ENCODE data around the gene LMCD1. TPM values are rescaled to one million over a fixed set of nuclear protein-coding genes. Genes with fewer than 3 reads are reported as not detected.

Gene LMCD1
- total and polyA plus RNA-seq, 2 of the 8 experiments (the other 6 are each of a cell fraction or from before 2014, with no cell fraction given): 12.3 to 26.5 TPM

DNA sequence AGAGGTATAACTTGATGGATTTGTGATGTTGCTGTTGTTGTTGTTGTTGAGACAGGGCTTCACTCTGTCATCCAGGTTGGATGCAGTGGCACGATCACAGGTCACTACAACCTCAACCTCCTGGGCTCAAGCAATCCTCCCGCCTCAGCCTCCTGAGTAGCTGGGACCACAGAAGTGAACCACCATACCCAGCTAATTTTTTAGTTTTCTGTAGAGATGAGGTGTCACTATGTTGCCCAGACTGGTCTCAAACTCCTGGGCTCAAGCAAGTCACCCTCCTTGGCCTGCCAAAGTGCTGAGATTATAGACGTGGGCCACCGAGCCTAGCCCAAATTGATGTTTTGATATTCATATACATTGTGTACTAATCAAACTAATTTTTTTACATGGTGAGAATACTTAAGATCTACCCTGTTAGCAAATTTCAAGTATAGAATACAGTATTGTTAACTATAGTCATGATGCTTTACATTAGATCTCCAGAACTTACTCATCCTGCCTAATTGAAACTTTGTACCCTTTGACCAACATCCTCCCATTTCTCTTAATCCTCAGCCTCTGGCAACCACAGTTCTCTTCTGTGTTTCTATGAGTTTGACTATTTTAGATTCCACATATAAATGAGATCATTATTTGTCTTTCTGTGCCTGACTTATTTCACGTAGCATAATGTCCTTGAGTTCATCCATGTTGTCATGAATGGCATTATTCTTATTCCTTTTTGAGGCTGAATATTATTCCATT lies 23.2 kb downstream of the LMCD1 start:
- Histone ChIP-seq H3K56ac (replicated peaks; ENCODE audit: insufficient read length, low read depth, low read length) (no peak overlapping the region), H4K8ac (ENCODE audit: extremely low read depth, insufficient read depth, low read length) (no peak overlapping the region), H3K79me2 (ENCODE audit: control insufficient read depth in 1 of 2, insufficient read depth in 2 of 2, low read length in 2 of 2) (no peaks in the 10 kb centered on the region), H3K14ac (ENCODE audit: insufficient read length) (no peak overlapping the region), H4K5ac (ENCODE audit: insufficient read length, low read depth, low read length) (no peak overlapping the region), H2AK5ac (ENCODE audit: low read depth, low read length) (no peak overlapping the region), H2BK12ac (ENCODE audit: low read depth, low read length) (no peak overlapping the region), H4K91ac (replicated peaks; ENCODE audit: insufficient read length, low read length) (no peak overlapping the region), H3K27me3 (replicated peaks in 1 of 4; ENCODE audit: control insufficient read depth in 3 of 4, extremely low read depth in 1 of 4, insufficient read depth in 3 of 4, low read length in 3 of 4) (no peaks in the 10 kb centered on the region), H3K4me2 (ENCODE audit: insufficient read depth in 1 of 2, low read depth in 2 of 2, low read length in 2 of 2) (no peak overlapping the region), H3K4me3 (ENCODE audit: extremely low read depth in 1 of 4, insufficient read depth in 2 of 4, low read depth in 3 of 4, low read length in 4 of 4) (no peak overlapping the region), H3K23ac (ENCODE audit: insufficient read length) (no peak overlapping the region), H2BK15ac (ENCODE audit: low read length) (no peak overlapping the region), H3K9ac (replicated peaks in 1 of 4; ENCODE audit: extremely low read depth in 1 of 4, low read depth in 3 of 4, low read length in 3 of 4) (no peak overlapping the region), H3K79me1 (ENCODE audit: low read depth, low read length) (peaks cover 2% of the 10 kb centered on the region; the same call in 1 of the 2 replicates), H3K18ac (ENCODE audit: extremely low read depth, low read length) (no peak overlapping the region), H2BK20ac (ENCODE audit: low read length) (no peak overlapping the region), H2AFZ (ENCODE audit: low read length) (no peak overlapping the region), H3K36me3 (ENCODE audit: control insufficient read depth in 2 of 4, insufficient read depth in 4 of 4, low read length in 3 of 4) (0 out of 8 replicates have a peak, but pooled peaks cover 0 to 2% (median 0%) of the 10 kb centered on the region in 4 experiments), H3K23me2 (ENCODE audit: low read depth, low read length) (no peaks in the 10 kb centered on the region), H2BK5ac (ENCODE audit: low read depth, low read length) (no peak overlapping the region), H3K9me3 (ENCODE audit: insufficient read depth in 2 of 2, low read depth in 1 of 2, low read length in 1 of 2) (no peaks in the 10 kb centered on the region), H3K27ac (ENCODE audit: low read depth, low read length) (no peak overlapping the region), H4K20me1 (replicated peaks in 1 of 2; ENCODE audit: control insufficient read depth in 1 of 2, insufficient read depth in 2 of 2, low read length in 2 of 2) (no peaks in the 10 kb centered on the region), H3K4ac (replicated peaks; ENCODE audit: insufficient read length, low read depth, low read length) (no peak overlapping the region), H3K4me1 (replicated peaks in 1 of 4; ENCODE audit: control insufficient read depth in 3 of 4, insufficient read depth in 4 of 4, low read length in 3 of 4) (peaks cover 0 to 5% (median 3%) of the 10 kb centered on the region in 4 experiments; a peak in 4 of 7 replicates), H2BK120ac (replicated peaks; ENCODE audit: low read depth, low read length) (no peak overlapping the region)
- ChIA-PET CTCF (ENCODE audit: partially characterized antibody) (no interaction called here), POLR2A (ENCODE audit: partially characterized antibody) (no interaction called here)
- WGBS, 2 experiments (ENCODE audit: extremely low coverage in 1 of 2, insufficient coverage in 1 of 2, insufficient read length in 1 of 2, insufficient replicate concordance in 2 of 2, low coverage in 1 of 2, low lambda C conversion rate in 2 of 2, missing lambda C conversion rate in 1 of 2): 94% methylated on average over 5 of the region's 5 CpGs; no CpG with 5 or more reads in 1 of the 2 experiments
- FAIRE-seq (no peak), DNase-seq (ENCODE audit: low read depth in 1 of 2, low spot score in 2 of 2) (no peak)
- TF ChIP-seq CTCF (IDR thresholded peaks at IDR 0.05; ENCODE audit: control extremely low read depth in 1 of 3, insufficient read depth in 1 of 3, low read depth in 1 of 3, low read length in 3 of 3) (no peak), BCL11A (IDR thresholded peaks at IDR 0.05; ENCODE audit: low read depth in 2 of 2, low read length in 2 of 2) (no peak), RXRA (IDR thresholded peaks at IDR 0.05; ENCODE audit: insufficient read depth, low read depth, low read length) (no peak), RAD21 (IDR thresholded peaks at IDR 0.05 in 1 of 2, conservative IDR thresholded peaks at IDR 0.05 in 1 of 2; ENCODE audit: low read depth in 2 of 2, low read length in 2 of 2) (no peak), SP2 (IDR thresholded peaks at IDR 0.05; ENCODE audit: low read length) (no peak), SRF (IDR thresholded peaks at IDR 0.05; ENCODE audit: low read depth, low read length) (no peak), PHF8 (conservative IDR thresholded peaks at IDR 0.05; ENCODE audit: low read depth, low read length) (no peak), JUN (IDR thresholded peaks at IDR 0.05; ENCODE audit: low read depth, low read length) (no peak), CREB1 (IDR thresholded peaks at IDR 0.05) (no peak), ASH2L (IDR thresholded peaks at IDR 0.05; ENCODE audit: low read length) (no peak)

Measured in H1 (cell line).